ENCODE data around the gene TRIM37. TPM values are rescaled to one million over a fixed set of nuclear protein-coding genes. Genes with fewer than 3 reads are reported as not detected.

TRIM37 gene
- total RNA-seq, 1 donor from 2014 or later, result 25.1 TPM

DNA sequence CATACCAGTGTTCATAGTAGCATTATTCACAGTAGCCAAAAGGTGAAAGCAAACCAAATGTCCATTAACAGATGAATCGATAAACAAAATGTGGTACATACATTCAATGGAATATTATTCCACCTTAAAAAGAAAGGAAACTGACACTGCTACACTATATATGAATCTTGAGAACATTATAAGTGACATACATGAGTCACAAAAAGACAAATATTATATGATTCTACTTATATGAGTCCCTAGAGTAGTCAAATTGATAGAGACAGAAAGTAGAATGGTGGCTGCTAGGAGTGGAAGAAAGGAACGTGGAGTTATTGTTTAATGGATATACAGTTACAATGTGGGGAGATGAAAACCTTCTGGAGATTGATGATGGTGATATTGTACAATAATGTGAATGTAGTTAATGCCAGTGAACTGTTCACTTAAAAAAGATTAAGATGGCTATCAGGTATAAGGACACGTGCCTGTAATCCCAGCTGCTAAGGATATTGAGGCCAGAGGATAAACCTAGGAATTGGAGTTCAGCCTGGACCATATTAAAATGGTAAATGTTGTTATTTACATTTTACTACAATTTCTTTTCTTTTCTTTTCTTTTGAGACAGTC lies 20.2 kb upstream of the TRIM37 start:
- TF ChIP-seq, protein P1, sequence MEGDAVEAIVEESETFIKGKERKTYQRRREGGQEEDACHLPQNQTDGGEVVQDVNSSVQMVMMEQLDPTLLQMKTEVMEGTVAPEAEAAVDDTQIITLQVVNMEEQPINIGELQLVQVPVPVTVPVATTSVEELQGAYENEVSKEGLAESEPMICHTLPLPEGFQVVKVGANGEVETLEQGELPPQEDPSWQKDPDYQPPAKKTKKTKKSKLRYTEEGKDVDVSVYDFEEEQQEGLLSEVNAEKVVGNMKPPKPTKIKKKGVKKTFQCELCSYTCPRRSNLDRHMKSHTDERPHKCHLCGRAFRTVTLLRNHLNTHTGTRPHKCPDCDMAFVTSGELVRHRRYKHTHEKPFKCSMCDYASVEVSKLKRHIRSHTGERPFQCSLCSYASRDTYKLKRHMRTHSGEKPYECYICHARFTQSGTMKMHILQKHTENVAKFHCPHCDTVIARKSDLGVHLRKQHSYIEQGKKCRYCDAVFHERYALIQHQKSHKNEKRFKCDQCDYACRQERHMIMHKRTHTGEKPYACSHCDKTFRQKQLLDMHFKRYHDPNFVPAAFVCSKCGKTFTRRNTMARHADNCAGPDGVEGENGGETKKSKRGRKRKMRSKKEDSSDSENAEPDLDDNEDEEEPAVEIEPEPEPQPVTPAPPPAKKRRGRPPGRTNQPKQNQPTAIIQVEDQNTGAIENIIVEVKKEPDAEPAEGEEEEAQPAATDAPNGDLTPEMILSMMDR (conservative IDR thresholded peaks at IDR 0.05), result no peak
- Mint-ChIP-seq H3K9me3 (no peaks in the 10 kb centered on the region), H3K36me3 (peaks cover 18% of the 10 kb centered on the region), H3K27ac (no peak overlapping the region), H3K27me3 (no peaks in the 10 kb centered on the region), H3K4me3 (no peak overlapping the region), H3K4me1 (ENCODE audit: unreplicated experiment) (no peaks in the 10 kb centered on the region)
- no peak for DNase-seq (ENCODE audit: extremely low spot score, unreplicated experiment)

DNA sequence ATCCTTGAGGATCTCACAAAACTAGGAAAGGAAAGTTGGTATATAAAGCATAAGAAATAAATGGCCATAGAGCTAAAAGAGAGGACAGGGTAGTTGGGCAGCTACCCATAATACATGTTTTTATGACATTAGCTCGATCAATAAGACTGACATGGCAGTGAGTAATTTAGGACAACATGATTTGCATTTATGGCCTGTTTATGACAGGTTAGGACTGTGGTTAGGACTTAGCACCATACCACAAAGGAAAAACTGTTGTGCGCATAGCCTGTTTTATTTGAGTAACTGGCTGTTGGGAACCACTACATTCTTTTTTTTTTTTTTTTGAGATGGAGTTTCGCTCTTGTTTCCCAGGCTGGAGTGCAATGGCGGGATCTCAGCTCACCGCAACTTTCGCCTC lies 18.0 kb upstream of the TRIM37 start:
- DNase-seq (ENCODE audit: extremely low spot score, unreplicated experiment), result no peak
- Mint-ChIP-seq H3K36me3 (peaks cover 20% of the 10 kb centered on the region), H3K27me3 (no peaks in the 10 kb centered on the region), H3K4me3 (no peak overlapping the region), H3K27ac (no peak overlapping the region), H3K9me3 (no peaks in the 10 kb centered on the region), H3K4me1 (ENCODE audit: unreplicated experiment) (no peaks in the 10 kb centered on the region)
- TF ChIP-seq, protein P1 (conservative IDR thresholded peaks at IDR 0.05), result no peak

DNA sequence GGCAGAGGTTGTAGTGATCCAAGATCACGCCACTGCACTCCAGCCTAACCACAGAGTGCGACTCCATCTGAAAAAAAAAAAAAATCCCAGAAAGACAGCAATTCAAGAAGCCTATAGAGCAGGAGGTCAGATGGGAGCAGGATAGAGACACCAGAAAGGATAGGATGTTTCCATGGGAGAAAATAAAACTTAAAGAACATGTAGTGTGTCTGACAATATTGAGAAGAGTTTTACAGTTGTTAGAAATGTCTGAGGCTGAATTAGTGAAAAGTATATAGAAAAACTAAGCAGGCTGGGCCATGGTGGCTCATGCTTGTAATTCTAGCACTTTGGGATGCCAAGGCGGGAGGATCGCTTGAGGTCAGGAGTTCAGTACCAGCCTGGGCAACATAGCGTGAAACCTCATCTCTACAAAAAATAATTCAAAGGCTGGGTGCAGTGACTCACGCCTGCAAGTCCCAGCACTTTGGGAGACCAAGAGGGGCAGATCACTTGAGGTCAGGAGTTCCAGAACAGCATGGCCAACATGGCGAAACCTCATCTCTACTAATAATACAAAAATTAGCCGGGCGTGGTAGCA lies 15.3 kb upstream of the TRIM37 start:
- Mint-ChIP-seq H3K36me3 (peaks cover 26% of the 10 kb centered on the region), H3K4me3 (no peak overlapping the region), H3K9me3 (no peaks in the 10 kb centered on the region), H3K27me3 (no peaks in the 10 kb centered on the region), H3K4me1 (ENCODE audit: unreplicated experiment) (no peaks in the 10 kb centered on the region), H3K27ac (no peak overlapping the region)
- no peak for DNase-seq (ENCODE audit: extremely low spot score, unreplicated experiment)
- TF ChIP-seq, protein P1 (conservative IDR thresholded peaks at IDR 0.05), result no peak

DNA sequence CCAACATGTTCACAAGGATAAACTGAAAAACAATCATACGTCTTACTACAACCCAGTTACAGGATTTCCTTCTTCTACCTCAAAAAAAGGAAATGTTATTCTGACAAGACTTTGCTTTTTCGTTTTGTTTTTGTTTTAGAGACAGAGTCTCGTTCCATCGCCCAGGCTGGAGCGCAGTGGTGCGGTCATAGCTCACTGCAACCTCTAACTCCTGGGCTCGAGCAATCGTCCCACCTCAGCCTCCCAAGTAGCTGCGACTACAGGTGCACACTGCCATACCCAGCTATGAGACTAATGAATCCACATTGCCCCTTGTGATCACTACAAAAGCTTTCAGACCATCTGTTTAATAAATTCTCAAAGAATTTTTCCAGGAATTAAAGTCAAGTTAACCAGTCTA lies 8.8 kb upstream of the TRIM37 start:
- H3K27me3 Mint-ChIP-seq, result no peaks in the 10 kb centered on the region
- H3K36me3 Mint-ChIP-seq, result peaks cover 28% of the 10 kb centered on the region
- H3K4me3 Mint-ChIP-seq, result no peak overlapping the region
- no peak overlapping the region for H3K27ac Mint-ChIP-seq
- H3K4me1 Mint-ChIP-seq (ENCODE audit: unreplicated experiment), result no peaks in the 10 kb centered on the region
- TF ChIP-seq, protein P1 (conservative IDR thresholded peaks at IDR 0.05), result no peak
- H3K9me3 Mint-ChIP-seq, result no peaks in the 10 kb centered on the region
- DNase-seq (ENCODE audit: extremely low spot score, unreplicated experiment), result no peak

DNA sequence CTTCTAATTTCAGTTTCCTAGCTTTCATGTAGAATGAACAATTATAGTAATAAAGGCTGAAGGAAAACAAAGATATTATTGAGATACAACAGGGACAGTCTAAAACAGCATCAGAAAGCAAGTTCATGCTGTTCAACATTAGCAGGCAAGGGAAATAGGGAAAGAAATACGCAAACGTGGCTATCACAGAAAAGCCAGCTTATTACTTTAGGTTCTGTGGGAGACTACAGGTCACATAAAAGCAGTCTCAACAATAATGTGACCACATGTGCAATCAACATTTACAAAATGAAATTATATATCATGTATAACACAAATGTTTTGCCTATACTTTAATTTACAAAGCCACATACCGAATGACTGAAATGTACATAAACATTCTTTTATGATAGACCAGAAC lies 4.9 kb upstream of the TRIM37 start:
- Mint-ChIP-seq H3K9me3 (no peaks in the 10 kb centered on the region), H3K36me3 (peaks cover 23% of the 10 kb centered on the region), H3K27me3 (no peaks in the 10 kb centered on the region), H3K4me1 (ENCODE audit: unreplicated experiment) (peaks cover 6% of the 10 kb centered on the region), H3K27ac (no peak overlapping the region), H3K4me3 (no peak overlapping the region)
- TF ChIP-seq, protein P1 (conservative IDR thresholded peaks at IDR 0.05), result no peak
- DNase-seq (ENCODE audit: extremely low spot score, unreplicated experiment), result no peak
